ENCODE measurements around the gene METTL14.

- TF ChIP-seq EZH2 (IDR thresholded peaks at IDR 0.05; ENCODE audit: low read length, unreplicated experiment) (no peak), CTCF (conservative IDR thresholded peaks at IDR 0.05; ENCODE audit: low read depth, low read length) (no peak), EZH2phosphoT487 (IDR thresholded peaks at IDR 0.05; ENCODE audit: borderline replicate concordance, low read length) (no peak)
Measured at GRCh38 chr4:118716304-118716703, 31.1 kb downstream of the METTL14 start.
